HG03442 (cell line): ENCODE measurements around the gene CRPPA.

Source experiments
- ATAC-seq: cut with Tn5 transposase; IDR thresholded peaks from one replicate; pipeline ENCODE4 v1.9.1; 2021; ENCODE audit warnings: mild to moderate bottlenecking, moderate library complexity; ENCODE audit not compliant: unreplicated experiment

Gene CRPPA

DNA sequence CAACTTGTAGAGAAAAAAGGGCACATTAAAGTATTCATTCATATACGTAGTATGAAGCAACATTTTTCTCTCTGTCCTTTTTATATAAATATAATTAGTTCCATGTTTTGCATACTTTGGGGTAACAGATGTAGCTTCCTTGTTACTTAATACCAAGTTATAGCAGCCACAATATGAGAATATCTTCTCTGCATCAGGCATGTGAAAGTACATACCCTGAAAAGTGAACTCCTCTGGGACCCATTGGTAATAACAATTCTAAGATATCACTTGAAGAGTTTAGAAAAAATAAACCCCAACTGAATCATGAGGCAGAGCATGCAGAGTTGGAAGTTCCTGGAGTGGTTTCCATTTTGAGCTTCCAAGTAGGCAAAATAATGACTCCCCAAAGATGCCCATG lies 2.4 kb upstream of the CRPPA start:
- ATAC-seq: no peak

DNA sequence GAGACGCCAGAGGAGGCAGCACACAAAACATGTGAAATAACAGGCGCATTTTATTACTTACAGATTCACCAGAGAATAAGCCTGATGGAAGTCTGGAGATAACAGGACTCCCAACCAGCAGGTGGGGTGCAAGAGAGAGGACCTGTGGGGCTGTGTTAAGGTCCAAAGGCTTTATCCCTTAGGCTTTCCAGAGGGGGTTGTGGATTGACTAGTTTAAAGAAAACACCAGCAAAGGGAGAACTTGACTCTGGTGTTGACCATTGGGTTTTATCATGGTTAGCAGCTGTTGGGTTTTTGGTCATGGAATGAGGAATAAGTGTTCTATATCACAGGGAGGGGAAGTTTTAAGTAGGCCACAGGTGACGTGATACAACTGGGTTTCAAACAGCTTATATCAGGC lies 1.6 kb upstream of the CRPPA start:
- ATAC-seq: no peak

DNA sequence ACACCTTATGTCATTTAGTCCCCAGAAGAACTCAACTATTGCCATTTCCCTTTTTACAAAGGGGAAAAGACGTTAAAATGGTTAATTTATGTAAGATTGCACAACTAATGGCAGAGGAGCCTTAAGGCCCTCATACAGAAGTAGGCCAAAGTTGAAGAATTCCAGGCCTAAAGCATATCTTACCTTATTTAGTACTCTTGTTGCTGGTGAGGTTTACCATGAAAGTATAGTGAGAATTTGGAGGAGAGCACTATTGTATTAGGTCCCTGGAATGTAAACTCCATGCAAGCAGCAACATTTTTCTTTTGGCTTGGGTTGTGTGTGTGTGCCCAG lies 731 bp upstream of the CRPPA start:
- no peak for ATAC-seq

GRCh38 chr7:16420649-16421332 lies 547 bp downstream of the CRPPA start:
- peak; percentile 80 for ATAC-seq

GRCh38 chr7:16420329-16420648 lies 1.0 kb downstream of the CRPPA start:
- no peak for ATAC-seq

DNA sequence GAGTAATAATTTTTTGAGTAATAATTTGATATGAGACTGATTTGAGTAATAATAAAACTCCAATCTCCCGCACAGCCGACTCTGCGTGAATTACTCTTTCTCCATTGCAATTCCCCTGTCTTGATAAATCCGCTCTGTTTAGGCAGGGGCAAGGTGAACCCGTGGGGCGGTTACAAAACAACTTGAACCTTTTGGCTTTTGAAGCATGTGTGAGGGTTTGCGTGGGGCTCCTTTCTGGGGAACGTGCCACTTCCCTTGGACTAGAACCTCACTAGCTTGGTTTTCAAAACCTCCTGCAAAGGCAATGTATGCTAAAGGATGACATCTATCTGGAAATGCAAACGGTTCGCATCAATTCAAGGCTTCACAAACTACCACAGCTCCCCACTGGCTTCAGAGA lies 1.5 kb downstream of the CRPPA start:
- no peak for ATAC-seq

- no peak for ATAC-seq
Observed at GRCh38 chr7:16419126-16419525, 2.2 kb downstream of the CRPPA start.

- no peak for ATAC-seq
Observed at GRCh38 chr7:16417906-16418305, 3.4 kb downstream of the CRPPA start.

GRCh38 chr7:16416289-16417282 lies 4.8 kb downstream of the CRPPA start:
- ATAC-seq: no peak

DNA sequence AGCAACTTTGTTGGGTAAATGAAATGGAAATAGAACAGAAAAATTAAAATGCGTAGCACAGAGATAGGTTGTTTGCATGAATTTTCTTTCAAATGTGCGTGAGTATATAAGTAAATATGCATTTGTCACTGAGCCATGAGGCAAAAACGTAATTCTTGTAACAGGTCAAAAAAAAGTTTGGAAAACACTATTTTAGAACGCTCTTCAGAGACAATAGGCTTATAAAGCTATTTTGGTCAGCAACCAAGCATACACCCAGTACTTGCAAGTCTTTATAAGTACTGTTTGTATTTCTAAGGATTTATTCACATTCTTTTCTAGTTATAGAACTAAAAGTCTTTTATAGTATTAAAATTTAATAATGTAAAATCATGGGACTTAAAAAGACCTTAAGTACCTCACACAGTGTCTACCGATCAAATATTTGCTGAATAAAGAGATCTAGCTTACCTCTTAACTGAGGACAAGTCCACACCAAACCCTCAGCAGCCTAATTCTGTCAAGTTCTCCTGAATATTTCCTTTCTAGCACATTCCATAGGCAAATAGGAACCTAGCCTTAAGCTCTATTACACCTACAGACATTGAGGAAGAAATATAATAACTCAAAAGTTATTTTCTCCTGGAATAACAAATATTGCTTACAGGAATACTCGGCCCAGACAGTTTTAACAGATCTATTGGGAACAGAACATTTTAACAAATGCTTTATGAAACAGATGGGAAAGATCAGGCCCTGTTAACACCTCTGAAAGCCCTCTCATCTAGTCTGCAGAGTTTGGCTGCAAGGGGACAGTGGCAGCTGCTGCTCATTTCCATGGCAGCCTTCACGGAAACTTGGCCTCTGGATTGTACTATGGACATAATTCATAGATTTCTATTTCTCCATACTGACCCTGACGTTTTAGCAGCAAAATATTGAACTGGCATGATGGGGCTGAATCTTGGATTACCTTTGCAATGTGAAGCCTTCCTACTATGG lies 8.8 kb downstream of the CRPPA start:
- ATAC-seq: no peak

- no peak for ATAC-seq
Observed at GRCh38 chr7:16411391-16411790, 9.9 kb downstream of the CRPPA start.

GRCh38 chr7:16409777-16410176 lies 11.6 kb downstream of the CRPPA start:
- no peak for ATAC-seq

GRCh38 chr7:16404636-16405035 lies 16.7 kb downstream of the CRPPA start:
- no peak for ATAC-seq

- no peak for ATAC-seq
Observed at GRCh38 chr7:16403475-16403874, 17.9 kb downstream of the CRPPA start.

DNA sequence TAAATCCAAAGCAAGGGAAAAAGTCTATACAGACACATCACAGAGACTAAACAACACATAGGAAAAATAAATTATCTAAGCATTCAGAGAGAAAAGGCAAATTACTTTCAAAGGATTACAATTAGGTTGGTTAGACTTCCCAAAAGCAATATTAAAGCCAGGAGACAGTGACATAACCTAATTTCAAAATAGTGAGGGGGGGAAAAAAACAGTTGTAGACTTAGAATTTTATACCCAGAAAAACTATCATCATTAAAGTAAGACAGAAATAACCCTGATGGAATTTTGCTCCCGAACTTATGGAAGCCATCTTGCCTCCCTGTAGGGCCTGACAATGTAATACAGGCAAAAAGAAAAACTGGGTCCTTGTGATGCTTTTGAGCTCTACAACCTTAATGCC lies 18.4 kb downstream of the CRPPA start:
- no peak for ATAC-seq

GRCh38 chr7:16402091-16402490 lies 19.2 kb downstream of the CRPPA start:
- ATAC-seq: no peak

- no peak for ATAC-seq
Observed at GRCh38 chr7:16400893-16401275, 20.5 kb downstream of the CRPPA start.

DNA sequence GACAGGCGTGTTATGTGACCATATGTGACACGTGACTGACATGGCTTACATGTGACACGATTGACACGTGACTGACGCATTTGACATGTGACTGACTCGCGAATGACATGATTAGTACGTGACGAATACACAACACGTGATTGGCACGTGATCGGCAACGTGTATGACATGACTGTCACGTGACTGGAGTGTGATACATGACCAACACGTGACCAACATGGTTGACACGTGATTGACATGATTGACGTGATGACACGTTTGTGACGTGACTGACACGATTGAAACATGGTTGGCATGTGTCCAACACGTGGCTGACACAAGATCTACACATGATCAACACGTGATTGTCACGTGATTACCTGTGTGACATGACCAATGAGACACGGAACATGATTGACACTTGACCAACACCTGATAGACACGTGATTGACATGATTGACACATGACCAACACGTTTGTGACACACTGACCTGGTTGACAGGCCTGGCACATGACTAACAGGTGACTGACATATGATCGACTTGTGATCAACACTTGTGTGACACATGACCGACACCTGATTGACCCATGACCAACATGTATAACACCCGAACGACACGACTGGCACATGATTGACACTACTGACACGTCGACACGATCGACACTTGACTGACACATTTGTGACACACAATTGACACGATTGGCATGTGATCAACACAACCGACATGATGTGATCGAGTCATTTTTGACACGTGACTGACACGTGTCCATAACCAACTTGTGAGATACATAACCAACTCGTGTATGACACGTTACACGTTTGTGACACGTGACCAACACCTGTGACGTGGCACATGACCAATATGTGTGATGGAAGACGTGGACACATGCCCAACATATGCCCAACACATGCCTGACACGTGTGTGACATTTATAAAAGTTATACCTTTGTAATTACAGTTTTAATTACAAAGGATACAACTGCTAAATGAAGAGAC lies 21.1 kb downstream of the CRPPA start:
- no peak for ATAC-seq

GRCh38 chr7:16399265-16399831 lies 22.0 kb downstream of the CRPPA start:
- ATAC-seq: no peak
